Stimulated activated CD4-positive, alpha-beta T cell treated with anti-CD3 and anti-CD28 coated beads, TNF-alpha, amount 100 ng/mL, for 48 hours (primary cell): ENCODE data around the gene KCNE1.
"Not testable (repeated sequence)": the region's sequence is repeated elsewhere in the genome, so short reads cannot be mapped to it uniquely, and the experiment has no call there.

ENCODE experiments used
- DNase-seq, 3 donors: peaks; one replicate each; pipeline ENCODE4 v3.0.0-alpha.2; 2020; ENCODE audit warnings: low read depth in 3 of 3

The KCNE1 gene

GRCh38 chr21:34417448-34418077 is 94.4 kb downstream of the KCNE1 start:
- not testable (repeated sequence) for DNase-seq

GRCh38 chr21:34407294-34407693 is 104.7 kb downstream of the KCNE1 start:
- not testable (repeated sequence) for DNase-seq

- not testable (repeated sequence) for DNase-seq
Observed at GRCh38 chr21:34406676-34407075, 105.3 kb downstream of the KCNE1 start.

- not testable (repeated sequence) for DNase-seq
Observed at GRCh38 chr21:34406102-34406501, 105.9 kb downstream of the KCNE1 start.

- not testable (repeated sequence) for DNase-seq
Observed at GRCh38 chr21:34405686-34406085, 106.3 kb downstream of the KCNE1 start.

- DNase-seq = not testable (repeated sequence)
Observed at GRCh38 chr21:34404742-34405141, 107.3 kb downstream of the KCNE1 start.

GRCh38 chr21:34400522-34400921 is 111.5 kb downstream of the KCNE1 start:
- DNase-seq = not testable (repeated sequence)
